Urothelium cell line (cell line): Measurements from ENCODE around the gene SLC9A4.
A peak's percentile ranks its signal among the peaks of the same experiment; 100 is the strongest.

Experiments used
- DNase-seq: peaks from one replicate; pipeline ENCODE4 v3.0.0; 2011; ENCODE audit warnings: low spot score, mixed read lengths
- FAIRE-seq: peaks from 2 replicates; lab custom pipeline; 2011; peaks lifted over from hg19 to GRCh38; lab: Jason Lieb, UNC

SLC9A4 gene, protein sequence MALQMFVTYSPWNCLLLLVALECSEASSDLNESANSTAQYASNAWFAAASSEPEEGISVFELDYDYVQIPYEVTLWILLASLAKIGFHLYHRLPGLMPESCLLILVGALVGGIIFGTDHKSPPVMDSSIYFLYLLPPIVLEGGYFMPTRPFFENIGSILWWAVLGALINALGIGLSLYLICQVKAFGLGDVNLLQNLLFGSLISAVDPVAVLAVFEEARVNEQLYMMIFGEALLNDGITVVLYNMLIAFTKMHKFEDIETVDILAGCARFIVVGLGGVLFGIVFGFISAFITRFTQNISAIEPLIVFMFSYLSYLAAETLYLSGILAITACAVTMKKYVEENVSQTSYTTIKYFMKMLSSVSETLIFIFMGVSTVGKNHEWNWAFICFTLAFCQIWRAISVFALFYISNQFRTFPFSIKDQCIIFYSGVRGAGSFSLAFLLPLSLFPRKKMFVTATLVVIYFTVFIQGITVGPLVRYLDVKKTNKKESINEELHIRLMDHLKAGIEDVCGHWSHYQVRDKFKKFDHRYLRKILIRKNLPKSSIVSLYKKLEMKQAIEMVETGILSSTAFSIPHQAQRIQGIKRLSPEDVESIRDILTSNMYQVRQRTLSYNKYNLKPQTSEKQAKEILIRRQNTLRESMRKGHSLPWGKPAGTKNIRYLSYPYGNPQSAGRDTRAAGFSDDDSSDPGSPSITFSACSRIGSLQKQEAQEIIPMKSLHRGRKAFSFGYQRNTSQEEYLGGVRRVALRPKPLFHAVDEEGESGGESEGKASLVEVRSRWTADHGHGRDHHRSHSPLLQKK

DNA sequence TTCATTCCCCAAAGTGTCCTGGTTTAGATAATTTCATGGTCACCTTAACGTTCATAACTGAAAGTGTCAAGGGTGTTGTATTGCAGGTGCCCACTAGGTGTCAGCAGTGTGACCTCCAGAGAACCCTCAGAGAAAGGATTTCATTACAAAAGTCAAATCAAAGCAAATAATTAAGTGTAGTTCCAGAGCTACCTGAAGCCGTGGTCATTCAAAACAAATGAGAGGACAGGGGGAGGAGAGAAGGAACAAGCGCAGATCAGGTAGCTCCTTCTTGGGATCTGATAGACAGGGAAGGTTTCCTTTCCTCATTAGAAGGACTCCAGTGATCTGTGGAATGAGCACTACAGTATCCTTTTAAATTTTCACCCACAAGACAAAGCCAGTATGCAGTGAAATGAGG, at the start of gene SLC9A4:
Gene SLC9A4, plus strand, starts transcription at position 207 of the 400 bp plus-strand sequence. CDS start 534 bp downstream, outside the sequence.
- FAIRE-seq, result peak; percentile 61

DNA sequence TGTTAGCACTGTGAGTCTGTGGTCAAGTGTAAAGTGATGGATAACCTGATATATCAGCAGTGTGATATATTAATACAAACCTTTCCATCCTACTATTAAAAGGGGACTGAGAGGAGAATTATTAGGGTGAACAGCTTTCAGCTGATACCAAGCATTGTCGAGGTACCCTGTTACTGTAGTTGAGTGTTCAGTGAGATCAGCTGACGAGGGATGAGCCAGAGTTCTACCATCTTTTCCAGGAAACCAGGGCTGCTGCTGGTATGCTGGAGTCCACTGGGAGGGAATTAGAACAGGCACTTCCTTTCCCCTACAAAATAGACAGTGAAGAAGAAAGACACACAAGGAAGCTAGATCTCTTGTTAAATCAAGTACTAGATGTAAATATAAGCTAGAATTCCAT, 49.7 kb upstream of the SLC9A4 start:
- DNase-seq (no peak), FAIRE-seq (no peak)

More for the DNA sequence above, at the start of gene SLC9A4:
- peak; percentile 53 for DNase-seq

DNA sequence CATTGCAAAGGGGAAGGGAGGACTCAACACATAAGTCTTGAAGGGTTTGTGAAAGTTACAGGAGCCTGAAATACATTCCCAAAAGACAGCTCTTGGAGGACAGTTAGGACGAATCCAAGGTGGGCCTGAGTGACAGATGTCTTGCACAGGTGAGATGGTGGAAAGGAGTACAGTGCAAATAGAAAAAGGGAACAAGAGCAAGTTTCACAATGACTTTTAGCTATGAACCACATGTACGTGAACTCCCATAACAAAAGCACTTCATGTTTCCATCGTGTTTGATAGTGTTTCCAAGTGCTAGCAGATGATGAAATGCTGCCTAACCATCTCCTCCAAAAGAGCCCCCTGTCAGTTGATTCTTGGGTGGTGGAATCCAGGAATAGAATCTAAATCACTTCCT, 48.3 kb upstream of the SLC9A4 start:
- FAIRE-seq, result no peak
- DNase-seq, result no peak

DNA sequence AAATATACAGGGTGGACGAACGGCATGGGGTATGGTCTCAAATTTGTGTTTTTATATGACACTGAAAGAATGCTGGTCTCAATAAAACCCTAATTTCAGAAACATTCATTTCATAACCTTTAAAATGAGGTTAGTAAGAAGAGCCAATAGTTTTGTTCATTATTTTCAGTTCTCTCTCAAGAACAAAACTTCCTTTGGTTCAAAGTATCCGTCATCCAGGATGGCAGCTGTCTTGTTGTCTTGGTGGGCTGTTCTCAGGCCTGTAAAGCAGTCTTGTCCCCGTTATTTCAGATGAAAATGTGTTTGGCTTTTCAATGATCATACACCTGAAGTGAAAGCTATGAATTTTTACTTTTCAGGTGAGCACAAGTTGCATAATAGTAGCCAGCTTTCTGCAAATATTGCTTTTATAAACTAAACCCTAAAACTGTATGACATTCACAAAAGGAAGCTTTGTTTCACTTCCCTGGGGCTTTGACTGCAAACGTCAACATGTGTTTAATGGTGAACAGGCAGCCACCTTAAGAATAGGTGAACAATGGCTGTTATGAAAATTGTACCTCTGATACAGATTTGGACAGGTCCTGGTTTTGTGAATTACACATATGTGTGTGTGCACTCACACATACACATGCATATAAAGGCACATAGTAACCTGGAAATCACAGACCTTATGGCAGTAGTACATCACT, 47.4 kb upstream of the SLC9A4 start:
- FAIRE-seq, result no peak

DNA sequence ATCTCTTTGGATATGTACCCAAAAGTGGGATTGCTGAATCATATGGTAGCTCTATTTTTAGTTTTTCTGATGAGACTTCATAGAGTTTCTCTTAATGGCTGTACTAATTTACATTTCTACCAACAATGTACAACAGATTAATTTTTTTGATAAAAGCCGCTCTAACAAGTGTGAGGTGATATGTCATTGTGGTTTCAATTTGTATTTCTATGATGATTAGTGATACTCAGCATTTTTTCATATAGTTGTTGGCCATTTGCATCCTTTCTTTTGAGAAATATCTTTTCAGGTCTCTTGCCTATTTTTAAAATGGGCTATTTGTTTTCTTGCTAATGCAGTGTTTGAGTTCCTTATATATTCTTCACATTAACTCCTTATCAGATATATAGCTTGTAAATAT, 45.8 kb upstream of the SLC9A4 start:
- no peak for DNase-seq
- no peak for FAIRE-seq

More for the DNA sequence above, 47.4 kb upstream of the SLC9A4 start:
- DNase-seq, result no peak

DNA sequence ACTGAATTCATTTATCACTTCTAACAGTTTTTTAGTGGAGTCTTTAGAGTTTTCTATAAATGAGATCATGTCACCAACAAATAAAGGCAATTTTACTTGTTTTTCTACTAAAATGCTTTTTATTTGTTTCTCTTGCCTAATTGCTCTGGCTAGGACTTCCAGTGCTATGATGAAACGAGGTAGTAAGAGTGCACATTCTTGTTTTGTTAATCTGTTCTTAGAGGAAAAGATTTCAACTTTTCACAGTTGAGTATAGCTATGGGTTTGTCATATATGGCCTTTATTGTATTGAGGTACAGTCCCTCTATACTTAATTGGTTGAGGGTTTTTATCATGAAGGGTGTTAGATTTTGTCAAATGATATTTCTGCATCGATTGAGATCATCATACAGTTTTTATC, 44.5 kb upstream of the SLC9A4 start:
- FAIRE-seq (peak; percentile 13), DNase-seq (no peak)

DNA sequence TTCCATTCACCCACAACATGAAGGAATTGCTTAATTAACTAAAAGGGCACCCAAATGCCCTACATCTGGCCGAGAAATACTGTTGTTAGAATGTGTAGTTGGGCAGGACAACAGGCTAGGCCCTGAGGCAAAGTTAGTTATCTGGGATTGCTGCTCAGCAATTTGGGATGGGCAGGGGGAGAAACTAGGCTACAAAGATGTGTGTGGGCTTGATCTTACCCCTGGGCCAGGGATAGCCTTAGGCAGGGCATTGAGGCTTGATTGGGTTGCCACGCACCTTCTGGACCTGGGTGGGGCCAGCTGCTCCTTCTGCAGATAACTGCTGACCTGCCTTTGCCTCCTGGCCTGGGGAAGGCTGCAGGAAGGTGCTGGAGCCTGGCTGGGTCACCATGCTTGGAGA, 40.6 kb upstream of the SLC9A4 start:
- no peak for DNase-seq
- FAIRE-seq, result no peak

DNA sequence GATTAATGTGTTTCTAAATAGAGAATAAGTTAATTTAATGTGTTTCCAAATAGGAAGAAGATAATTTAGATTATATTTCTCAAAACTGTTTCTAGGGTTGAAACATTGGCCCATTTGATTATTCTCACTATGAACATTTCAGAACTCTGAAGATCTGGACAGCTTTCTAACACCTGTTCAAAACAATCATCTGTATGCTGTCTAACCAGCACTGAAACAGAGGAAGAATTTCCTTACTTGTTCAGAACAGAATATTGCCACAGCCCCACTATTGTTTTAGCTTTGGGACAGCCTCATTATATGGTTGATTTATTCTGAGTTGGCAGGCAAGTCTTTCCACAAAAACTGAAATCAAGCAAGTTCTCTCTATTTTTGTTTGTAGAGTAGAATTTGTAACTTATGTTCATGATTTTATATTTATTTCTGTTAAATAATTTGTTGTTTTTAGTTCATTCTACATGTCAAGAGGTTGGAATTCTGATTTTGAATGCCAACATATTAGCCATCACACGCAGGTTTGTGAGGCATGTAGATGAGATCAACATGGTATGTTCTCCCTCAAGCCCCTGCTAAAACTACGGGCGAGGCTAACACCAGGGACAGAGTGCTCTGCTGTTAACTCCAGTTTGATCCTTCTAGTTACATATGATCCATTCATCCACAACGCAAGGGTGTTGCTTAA, 38.9 kb upstream of the SLC9A4 start:
- DNase-seq, result no peak
- FAIRE-seq, result no peak

DNA sequence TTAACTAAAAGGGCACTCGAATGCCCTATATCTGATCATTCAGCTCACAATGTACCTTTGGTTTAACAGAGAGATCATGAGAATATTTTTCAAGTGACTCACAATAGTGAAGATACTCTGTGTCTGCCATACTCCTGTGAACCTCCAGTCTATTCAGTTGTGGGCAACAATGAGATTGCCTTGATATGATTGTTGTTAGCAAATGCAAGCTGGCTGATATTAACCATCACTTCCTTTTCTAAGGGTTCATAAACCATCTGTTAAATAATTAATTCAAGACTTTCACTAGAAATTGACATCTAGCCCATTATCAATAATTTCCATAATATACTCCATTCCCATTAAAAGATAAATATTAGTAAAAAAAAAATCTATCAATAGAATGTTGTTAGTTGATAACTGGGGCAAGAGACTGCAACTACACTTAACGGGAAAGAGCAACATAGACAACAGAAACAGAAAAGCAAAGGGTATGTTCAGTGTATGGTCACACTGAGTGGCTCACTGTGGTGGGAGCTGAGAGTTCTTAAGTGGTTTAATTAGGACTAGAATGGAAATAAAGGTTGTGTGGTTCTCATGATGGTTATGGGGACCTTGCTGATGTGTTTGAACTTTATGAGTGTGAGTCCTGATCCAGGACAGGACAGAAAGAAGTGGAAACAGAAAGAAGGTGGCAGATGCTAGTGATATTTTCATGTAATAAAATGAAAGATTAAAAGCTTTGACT, 38.2 kb upstream of the SLC9A4 start:
- FAIRE-seq (peak; percentile 20), DNase-seq (no peak)

DNA sequence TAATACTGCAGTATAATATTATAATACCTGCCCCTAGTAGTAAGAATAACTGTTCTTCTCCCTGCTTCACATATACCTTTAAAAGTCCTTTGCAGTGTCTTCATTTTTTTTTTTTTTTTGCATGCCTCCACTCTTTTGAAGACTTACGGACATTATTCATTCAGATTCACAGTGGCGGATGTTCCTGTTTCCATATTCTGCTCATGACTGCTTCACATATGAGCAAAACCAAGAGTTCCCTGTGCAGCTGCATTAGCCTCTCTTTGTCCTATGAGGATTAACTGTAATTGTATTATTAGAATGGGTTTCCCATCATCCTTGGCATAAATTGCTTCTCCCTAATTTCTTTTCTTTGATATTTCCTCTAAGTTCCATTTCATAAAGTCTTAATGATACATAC, 37.3 kb upstream of the SLC9A4 start:
- DNase-seq (no peak), FAIRE-seq (no peak)

DNA sequence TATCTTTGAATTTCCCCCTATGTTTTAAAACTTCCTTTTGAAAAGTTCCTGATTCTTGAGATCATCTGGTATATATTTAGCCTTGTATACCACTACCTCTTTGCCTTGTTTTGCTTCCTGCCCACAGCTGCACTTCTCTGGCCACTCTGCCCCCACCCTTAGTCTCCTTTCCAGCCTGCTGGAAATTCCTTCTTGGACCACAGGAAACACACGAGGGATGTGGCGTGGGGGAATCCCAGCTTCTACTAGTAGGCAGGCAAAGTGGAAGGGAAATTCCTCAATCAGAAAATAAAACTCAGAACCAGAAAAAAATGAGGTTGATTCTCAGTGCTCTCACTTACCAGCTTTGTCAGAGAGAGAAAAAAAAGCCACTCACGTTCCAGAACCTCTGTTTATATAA, 36.7 kb upstream of the SLC9A4 start:
- DNase-seq (no peak), FAIRE-seq (no peak)

DNA sequence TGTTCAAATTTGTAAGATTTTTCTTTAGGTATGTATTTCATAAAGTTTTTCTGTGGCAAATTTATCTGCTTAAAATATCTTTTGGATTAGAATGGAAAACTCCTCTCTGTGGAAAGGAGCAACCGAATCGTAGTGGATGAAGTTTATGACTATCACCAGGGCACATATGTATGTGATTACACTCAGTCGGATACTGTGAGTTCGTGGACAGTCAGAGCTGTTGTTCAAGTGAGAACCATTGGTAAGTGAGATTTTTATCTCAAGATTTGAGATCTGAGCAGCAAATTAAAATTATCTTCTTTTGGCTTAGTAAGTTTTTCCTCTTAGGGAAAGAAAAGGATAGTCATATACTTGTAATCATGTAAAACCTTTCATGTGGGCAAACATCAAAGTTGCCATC, 35.9 kb upstream of the SLC9A4 start:
- FAIRE-seq (no peak), DNase-seq (no peak)

DNA sequence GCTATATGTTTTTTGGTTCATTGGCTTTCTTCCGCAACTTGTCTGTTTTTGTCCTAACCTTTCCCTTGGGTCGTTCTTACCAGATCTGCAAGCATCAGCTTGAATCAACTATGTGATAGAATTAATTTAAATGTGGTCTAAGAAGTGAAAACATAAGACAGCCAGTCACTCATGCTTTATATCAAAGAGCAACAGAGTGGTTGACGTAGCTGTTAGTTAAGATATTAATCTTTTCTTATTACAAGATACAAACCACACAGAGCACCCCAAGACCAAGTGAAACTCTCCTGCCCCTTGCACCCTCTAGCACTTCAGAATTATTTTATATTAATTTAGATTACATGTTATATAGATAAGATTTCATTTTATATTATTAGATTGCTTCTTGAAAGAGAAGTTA, 34.9 kb upstream of the SLC9A4 start:
- FAIRE-seq (no peak), DNase-seq (no peak)

DNA sequence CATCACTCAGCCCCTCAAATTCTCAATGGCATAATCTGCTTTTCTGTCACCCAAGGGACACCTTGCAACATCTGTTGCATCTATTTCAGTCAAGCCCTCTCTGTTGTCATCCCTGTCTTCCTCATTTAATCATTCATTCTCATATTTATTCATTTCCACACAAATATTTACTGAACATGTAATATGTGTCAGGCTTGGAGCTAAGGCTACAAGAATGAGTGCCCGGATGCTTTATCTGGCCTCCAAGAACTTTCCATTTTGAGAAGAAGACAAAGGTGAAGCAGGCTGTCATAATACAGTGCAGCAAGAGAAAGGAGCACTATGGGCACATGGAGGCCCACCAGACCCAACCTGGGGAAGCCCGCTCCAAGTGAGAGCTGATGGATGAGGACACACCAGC, 34.4 kb upstream of the SLC9A4 start:
- DNase-seq (no peak), FAIRE-seq (no peak)

DNA sequence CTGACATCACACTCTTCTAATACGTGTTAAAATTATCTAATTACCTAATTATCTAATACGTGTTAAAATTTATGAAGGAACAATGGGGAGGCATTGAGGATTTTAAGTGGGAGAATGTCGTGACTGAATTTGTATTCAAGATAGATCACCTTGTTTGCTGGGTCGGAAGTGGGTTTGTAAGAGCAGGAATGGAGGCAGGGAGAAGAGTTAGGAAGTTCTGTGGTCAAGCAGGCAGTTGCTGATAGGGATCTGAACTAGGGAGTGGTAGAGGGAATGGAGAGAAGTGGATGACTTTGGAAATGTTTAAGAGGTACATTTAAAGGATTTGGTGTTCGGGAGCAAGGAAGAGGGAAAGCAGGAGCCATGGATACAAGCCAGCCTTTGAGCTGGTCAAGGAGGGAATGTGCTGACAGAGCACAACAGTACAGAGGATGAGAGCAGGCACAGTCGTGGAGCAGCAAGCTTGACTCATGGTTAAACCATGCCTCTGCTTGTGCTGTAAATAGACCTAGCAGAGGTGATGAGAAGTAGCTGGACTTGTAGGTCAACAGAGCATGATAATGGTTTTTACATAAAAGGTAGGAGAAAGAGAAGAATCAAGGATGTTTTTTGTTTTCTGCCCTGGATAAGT, 33.8 kb upstream of the SLC9A4 start:
- peak; percentile 97 for FAIRE-seq
- DNase-seq, result peak; percentile 75

DNA sequence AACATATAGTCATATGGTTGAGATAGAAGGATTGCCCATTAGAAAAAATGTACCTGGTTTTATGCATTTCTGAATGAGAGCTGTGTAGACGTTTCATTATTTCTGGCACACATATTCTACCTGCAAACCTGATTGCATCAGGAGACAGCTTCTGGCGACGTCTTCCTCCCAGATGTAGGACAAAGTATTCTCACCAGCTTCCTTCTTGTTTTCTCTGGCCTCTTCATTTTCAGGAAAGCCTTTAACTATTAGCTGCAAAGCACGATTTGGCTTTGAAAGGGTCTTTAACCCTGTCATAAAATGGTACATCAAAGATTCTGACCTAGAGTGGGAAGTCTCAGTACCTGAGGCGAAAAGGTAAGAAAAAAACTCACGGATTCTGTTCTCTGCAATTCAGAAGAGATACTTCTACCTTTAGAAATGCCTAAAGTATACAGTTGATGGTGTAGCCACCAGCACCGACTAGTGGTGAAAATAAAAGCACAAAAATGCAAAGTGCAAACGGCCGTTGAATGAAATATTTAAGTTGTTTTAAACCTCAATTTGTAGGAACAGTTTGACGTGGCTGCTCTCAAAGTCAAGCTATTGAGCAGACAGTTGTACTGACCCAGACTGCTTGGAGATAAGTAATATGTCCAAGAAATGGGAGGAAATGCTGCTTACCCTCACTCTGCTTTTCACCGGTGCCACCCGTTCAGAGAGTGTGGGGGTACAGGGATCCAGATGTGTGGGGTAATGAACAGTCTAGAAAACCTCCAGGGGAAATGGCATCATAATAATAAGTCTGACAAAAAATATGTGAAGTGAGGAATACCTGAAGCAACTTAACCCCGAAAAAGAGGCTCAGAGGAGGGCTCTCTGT, 29.8 kb upstream of the SLC9A4 start:
- no peak for FAIRE-seq

DNA sequence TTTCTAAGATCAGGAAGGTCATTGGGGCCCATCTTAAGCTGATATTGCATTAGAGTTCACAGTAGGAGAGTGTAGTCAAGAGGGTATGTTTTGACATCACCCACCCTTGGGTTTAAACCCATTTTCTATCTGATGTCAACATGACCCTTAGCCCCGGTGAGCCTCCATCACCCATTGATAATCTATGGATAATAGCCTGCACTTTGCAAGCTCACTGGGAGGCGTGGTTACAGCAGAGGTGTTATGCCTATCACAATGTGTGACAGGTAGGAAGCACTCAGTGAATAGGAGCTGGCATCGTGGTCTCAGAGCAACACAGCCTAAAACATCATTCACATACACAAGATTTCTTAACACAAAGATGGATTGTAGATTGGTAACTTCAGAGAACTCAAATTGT, 28.8 kb upstream of the SLC9A4 start:
- FAIRE-seq, result no peak
- no peak for DNase-seq

More for the DNA sequence above, 29.8 kb upstream of the SLC9A4 start:
- peak; percentile 37 for DNase-seq

DNA sequence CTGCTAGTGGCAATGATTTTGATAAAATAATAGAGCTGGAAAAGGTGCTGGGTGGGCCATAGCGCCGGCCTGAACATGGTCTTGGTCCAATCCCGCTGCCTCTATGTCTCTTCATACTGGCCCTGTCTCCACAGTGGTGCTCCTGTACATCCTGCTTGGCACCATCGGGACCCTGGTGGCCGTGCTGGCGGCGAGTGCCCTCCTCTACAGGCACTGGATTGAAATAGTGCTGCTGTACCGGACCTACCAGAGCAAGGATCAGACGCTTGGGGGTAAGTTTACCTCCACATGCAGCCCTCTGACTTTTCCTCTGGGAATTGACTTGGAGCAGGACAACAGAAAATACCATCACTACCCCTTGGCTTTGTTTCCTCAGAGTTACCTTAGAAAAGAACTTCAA, 26.1 kb upstream of the SLC9A4 start:
- FAIRE-seq (no peak), DNase-seq (no peak)
